Neural cell (in vitro differentiated cells): Measurements from ENCODE around the gene SGPP1.

ENCODE experiments used
- CTCF ChIP-seq: fragments of 450-650 bp; IDR thresholded peaks from 2 replicates; pipeline ENCODE4 v1.5.1; 2014; ENCODE audit warnings: antibody characterized with exemption, mild to moderate bottlenecking, moderate library complexity; ENCODE audit not compliant: poor library complexity, severe bottlenecking
- EZH2 ChIP-seq: fragments of 200-600, 300-800 bp; shearing (Covaris generic), sonication (generic); IDR thresholded peaks from 2 replicates; pipeline ENCODE4 v1.6.1; 2014; ENCODE audit warnings: antibody characterized with exemption, low read length, borderline replicate concordance, mild to moderate bottlenecking; ENCODE audit not compliant: insufficient read depth, poor library complexity, severe bottlenecking
- MXI1 ChIP-seq: fragments of 450-650 bp; conservative IDR thresholded peaks from 2 replicates; pipeline ENCODE4 v1.6.1; 2014; ENCODE audit warnings: antibody characterized with exemption, mild to moderate bottlenecking; ENCODE audit not compliant: poor library complexity, severe bottlenecking

DNA sequence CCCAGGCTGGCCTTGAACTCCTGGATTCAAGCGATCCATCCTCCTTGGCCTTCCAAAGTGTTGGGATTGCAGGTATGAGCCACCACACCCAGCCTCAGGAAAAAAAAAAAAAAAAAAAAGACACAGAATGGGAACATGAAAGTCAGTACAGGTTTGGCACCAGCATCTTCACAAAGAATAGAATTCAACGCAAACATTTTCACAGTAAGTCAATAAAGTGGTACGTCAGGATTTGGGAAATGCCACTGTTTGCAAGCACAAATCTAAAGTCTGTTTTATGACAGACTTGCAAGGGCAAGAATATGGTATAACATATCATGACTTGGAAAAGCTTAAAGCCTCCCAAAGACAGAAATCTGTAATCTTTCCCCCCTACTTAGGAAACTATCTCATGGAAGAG is 51.2 kb downstream of the SGPP1 start:
- no peak for TF ChIP-seq EZH2
- no peak for TF ChIP-seq MXI1
- TF ChIP-seq CTCF, result no peak
